ENCODE measurements around the gene GALNTL6. TPM values are rescaled to one million over a fixed set of nuclear protein-coding genes. Genes with fewer than 3 reads are reported as not detected.

Gene GALNTL6
- polyA plus RNA-seq, 1 experiment, result not detected

GRCh38 chr4:172357006-172357540 is 543.9 kb downstream of the GALNTL6 start:
- no peak for DNase-seq (ENCODE audit: low read depth, low spot score)
- peaks cover 4% of the 10 kb centered on the region; the same call in 1 of the 2 replicates for H3K9me3 ChIP-seq (ENCODE audit: control insufficient read depth, insufficient read depth, low read length)
- no peaks in the 10 kb centered on the region for H3K27me3 ChIP-seq (ENCODE audit: control insufficient read depth, insufficient read depth, low read length)
- no peak overlapping the region for H3K27ac ChIP-seq (ENCODE audit: low read depth, low read length)
- CTCF ChIA-PET, result no interaction called here
- H3K4me3 ChIP-seq (ENCODE audit: low read depth, low read length), result no peak overlapping the region
- no peak for TF ChIP-seq CTCF (IDR thresholded peaks at IDR 0.05; ENCODE audit: low read depth, low read length)
- POLR2A ChIA-PET, result no interaction called here

GRCh38 chr4:172362569-172362968 is 549.4 kb downstream of the GALNTL6 start:
- Histone ChIP-seq H3K4me3 (ENCODE audit: low read depth, low read length) (no peak overlapping the region), H3K27ac (ENCODE audit: low read depth, low read length) (no peak overlapping the region), H3K27me3 (ENCODE audit: control insufficient read depth, insufficient read depth, low read length) (no peaks in the 10 kb centered on the region), H3K9me3 (ENCODE audit: control insufficient read depth, insufficient read depth, low read length) (no peaks in the 10 kb centered on the region)
- ChIA-PET CTCF (no interaction called here), POLR2A (no interaction called here)
- no peak for TF ChIP-seq CTCF (IDR thresholded peaks at IDR 0.05; ENCODE audit: low read depth, low read length)
- no peak for DNase-seq (ENCODE audit: low read depth, low spot score)

- H3K27me3 ChIP-seq (ENCODE audit: control insufficient read depth, insufficient read depth, low read length), result no peaks in the 10 kb centered on the region
Observed at GRCh38 chr4:172369471-172369959, 556.3 kb downstream of the GALNTL6 start.

GRCh38 chr4:172377486-172378140 is 564.4 kb downstream of the GALNTL6 start:
- Histone ChIP-seq H3K27ac (ENCODE audit: low read depth, low read length) (no peak overlapping the region), H3K9me3 (ENCODE audit: control insufficient read depth, insufficient read depth, low read length) (peaks cover 16% of the 10 kb centered on the region), H3K27me3 (ENCODE audit: control insufficient read depth, insufficient read depth, low read length) (no peaks in the 10 kb centered on the region), H3K4me3 (ENCODE audit: low read depth, low read length) (no peak overlapping the region)
- no peak for DNase-seq (ENCODE audit: low read depth, low spot score)
- ChIA-PET CTCF (no interaction called here), POLR2A (no interaction called here)
- TF ChIP-seq CTCF (IDR thresholded peaks at IDR 0.05; ENCODE audit: low read depth, low read length), result no peak

More at GRCh38 chr4:172369471-172369959, 556.3 kb downstream of the GALNTL6 start:
- Histone ChIP-seq H3K27ac (ENCODE audit: low read depth, low read length) (no peak overlapping the region), H3K4me3 (ENCODE audit: low read depth, low read length) (no peak overlapping the region), H3K9me3 (ENCODE audit: control insufficient read depth, insufficient read depth, low read length) (peaks cover 10% of the 10 kb centered on the region)
- CTCF ChIA-PET, result no interaction called here
- TF ChIP-seq CTCF (IDR thresholded peaks at IDR 0.05; ENCODE audit: low read depth, low read length), result no peak
- POLR2A ChIA-PET, result no interaction called here
- no peak for DNase-seq (ENCODE audit: low read depth, low spot score)

- Histone ChIP-seq H3K27me3 (ENCODE audit: control insufficient read depth, insufficient read depth, low read length) (no peaks in the 10 kb centered on the region), H3K9me3 (ENCODE audit: control insufficient read depth, insufficient read depth, low read length) (peaks cover 16% of the 10 kb centered on the region), H3K27ac (ENCODE audit: low read depth, low read length) (no peak overlapping the region), H3K4me3 (ENCODE audit: low read depth, low read length) (no peak overlapping the region)
- TF ChIP-seq CTCF (IDR thresholded peaks at IDR 0.05; ENCODE audit: low read depth, low read length), result no peak
- ChIA-PET POLR2A (no interaction called here), CTCF (no interaction called here)
- DNase-seq (ENCODE audit: low read depth, low spot score), result no peak
Observed at GRCh38 chr4:172379834-172380233, 566.6 kb downstream of the GALNTL6 start.
